SU-DHL-6 (cell line): ENCODE data around the gene CDH13.

Source experiments
- CTCF ChIP-seq: fragments of 200-600 bp; sonication (generic); IDR thresholded peaks from one replicate; pipeline ENCODE4 v1.5.1; 2017; ENCODE audit warnings: antibody characterized with exemption, mild to moderate bottlenecking, low read length, moderate library complexity; ENCODE audit not compliant: insufficient read depth, poor library complexity, severe bottlenecking
- EZH2phosphoT487 ChIP-seq: fragments of 200-600 bp; sonication (generic), shearing (Covaris generic); conservative IDR thresholded peaks from 2 replicates; pipeline ENCODE4 v1.6.1; 2018; ENCODE audit warnings: mild to moderate bottlenecking, antibody characterized with exemption, low read length, moderate library complexity, mixed read lengths

DNA sequence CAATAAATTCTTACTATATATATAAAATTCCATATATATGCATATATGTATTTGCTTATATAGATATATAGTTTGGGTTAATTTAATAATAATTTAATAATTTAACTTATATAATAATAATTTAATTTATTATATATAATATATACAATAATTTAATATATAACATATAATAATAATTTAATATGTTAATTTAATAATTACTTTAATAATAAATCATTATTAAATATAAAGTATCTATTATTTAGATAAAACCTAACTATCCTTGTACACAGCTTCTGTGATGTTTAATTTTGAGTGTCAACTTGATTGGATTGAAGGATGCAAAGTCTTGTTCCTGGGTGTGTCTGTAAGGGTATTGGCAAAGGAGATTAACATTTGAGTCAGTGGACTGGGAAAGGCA, 40.6 kb upstream of the CDH13 start:
- TF ChIP-seq CTCF, result no peak
- TF ChIP-seq EZH2phosphoT487, result no peak
